Right ventricle myocardium inferior (tissue), 1 donor: ENCODE data around the gene UPF1. TPM values are rescaled to one million over a fixed set of nuclear protein-coding genes. Genes with fewer than 3 reads are reported as not detected.

ENCODE experiments used
- total RNA-seq: library from RNA; stranded (reverse); fragmentation: NEBNext Ultra II Directional; extraction: Animal tissue kit (Norgen Biotek cat#: 25700); gene quantifications from one replicate; pipeline ENCODE4 v1.2.1, GENCODE V29; 2021
- donor health status: DM: no; HTN: yes; CAD: no; lungs with severe emphysema.

Gene UPF1
- total RNA-seq, 1 donor from 2014 or later, result 37.0 TPM

Other genes starting within 250 kb of the UPF1 start
- 79.3 TPM for gene REX1BD, start 243.2 kb upstream of the UPF1 start, total RNA-seq
- gene CRLF1, start 225.2 kb upstream of the UPF1 start, total RNA-seq, result 35.7 TPM
- gene TMEM59L, start 219.1 kb upstream of the UPF1 start, total RNA-seq, result 2.8 TPM
- gene KLHL26, start 194.9 kb upstream of the UPF1 start, total RNA-seq, result 6.6 TPM
- gene CRTC1, start 148.3 kb upstream of the UPF1 start, total RNA-seq, result 10.3 TPM
- gene COMP, start 40.7 kb upstream of the UPF1 start, total RNA-seq, result not detected
- 0.30 TPM for gene CERS1, start 64.2 kb downstream of the UPF1 start, total RNA-seq
- 139 TPM for gene COPE, start 87.4 kb downstream of the UPF1 start, total RNA-seq
- 25.6 TPM for gene DDX49, start 87.8 kb downstream of the UPF1 start, total RNA-seq
- gene HOMER3, start 109.3 kb downstream of the UPF1 start, total RNA-seq, result 15.2 TPM
- 68.5 TPM for gene SUGP2, start 201.6 kb downstream of the UPF1 start, total RNA-seq
- 13.6 TPM for gene ARMC6, start 201.6 kb downstream of the UPF1 start, total RNA-seq
- 30.9 TPM for gene SLC25A42, start 232.0 kb downstream of the UPF1 start, total RNA-seq